Parathyroid adenoma (tissue), 2 donors: ENCODE data around the gene FBXL12.
"Not testable (repeated sequence)": the region's sequence is repeated elsewhere in the genome, so short reads cannot be mapped to it uniquely, and the experiment has no call there.

Experiments used
- H2AFZ ChIP-seq: fragments of 300-600 bp; sonication (generic); one replicate; pipeline ENCODE4 v1.7.0; 2017; ENCODE audit warnings: antibody characterized with exemption, mild to moderate bottlenecking
- H3K27ac ChIP-seq: fragments of 300-600 bp; sonication (generic); one replicate; pipeline ENCODE4 v1.7.0; 2017
- H3K27me3 ChIP-seq: fragments of 300-600 bp; sonication (generic); one replicate; pipeline ENCODE4 v1.7.0; 2017; ENCODE audit warnings: low read length; ENCODE audit not compliant: control insufficient read depth, insufficient read depth
- H3K36me3 ChIP-seq: fragments of 300-600 bp; sonication (generic); one replicate; pipeline ENCODE4 v1.7.0; 2017; ENCODE audit warnings: low read length; ENCODE audit not compliant: control insufficient read depth, insufficient read depth
- H3K4me1 ChIP-seq: fragments of 300-600 bp; sonication (generic); one replicate; pipeline ENCODE4 v1.7.0; 2017; ENCODE audit warnings: control low read depth
- H3K4me2 ChIP-seq: fragments of 300-600 bp; sonication (generic); one replicate; pipeline ENCODE4 v1.7.0; 2017; ENCODE audit warnings: low read length
- H3K4me3 ChIP-seq: fragments of 300-600 bp; sonication (generic); one replicate; pipeline ENCODE4 v1.7.0; 2017; ENCODE audit warnings: low read depth, low read length
- H3K79me2 ChIP-seq: fragments of 300-600 bp; sonication (generic); one replicate; pipeline ENCODE4 v1.7.0; 2017; ENCODE audit warnings: control low read depth
- H3K9ac ChIP-seq: fragments of 300-600 bp; sonication (generic); one replicate; pipeline ENCODE4 v1.7.0; 2017; ENCODE audit warnings: mild to moderate bottlenecking
- H3K9me3 ChIP-seq: fragments of 300-600 bp; sonication (generic); one replicate; pipeline ENCODE4 v1.7.0; 2017; ENCODE audit warnings: low read length; ENCODE audit not compliant: control insufficient read depth
- TF ChIP-seq, protein P1 (sequence below): fragments of 300-600 bp; sonication (generic); IDR thresholded peaks from one replicate; pipeline ENCODE4 v1.7.0; 2017; ENCODE audit warnings: antibody characterized with exemption, mild to moderate bottlenecking
- donor health status: primary hyperparathyroidism.

The FBXL12 gene

DNA sequence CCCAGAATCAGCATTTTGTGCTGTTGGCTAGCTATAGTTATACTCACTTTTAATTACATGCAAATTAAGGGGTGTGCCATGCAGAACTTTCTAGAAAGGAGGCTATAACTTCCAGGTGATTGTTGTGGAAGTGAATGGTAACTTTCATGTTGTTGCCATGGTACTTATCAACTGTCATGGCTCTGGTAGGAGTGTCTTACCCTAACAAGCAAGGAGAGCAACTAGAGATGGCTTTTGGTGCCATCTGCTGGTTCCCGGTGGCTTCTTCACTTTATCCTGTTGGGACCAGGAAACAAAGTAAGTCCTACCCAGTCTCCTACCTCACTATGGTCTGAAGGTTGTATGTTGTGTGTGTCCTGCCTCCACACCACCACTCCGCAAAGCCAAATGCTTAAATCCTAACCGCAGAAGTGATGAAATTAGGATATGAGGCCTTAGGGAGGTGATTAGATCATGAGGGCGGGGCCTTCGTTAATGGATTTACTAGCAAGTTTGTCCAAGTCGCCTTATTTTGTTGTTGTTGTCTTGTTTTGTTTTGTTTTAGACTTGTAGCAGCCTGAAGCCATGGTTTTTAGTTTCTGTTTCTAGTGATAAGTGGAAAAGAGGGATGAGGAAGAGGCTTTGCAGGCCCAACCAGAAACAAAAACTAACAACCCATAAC, 22.6 kb downstream of the FBXL12 start:
- Histone ChIP-seq H3K27ac (no peak overlapping the region), H3K79me2 (no peaks in the 10 kb centered on the region), H3K27me3 (no peaks in the 10 kb centered on the region), H3K4me3 (no peak overlapping the region), H3K4me2 (no peak overlapping the region), H3K36me3 (no peaks in the 10 kb centered on the region), H3K9me3 (no peaks in the 10 kb centered on the region), H3K4me1 (no peaks in the 10 kb centered on the region), H2AFZ (peak overlapping the region; percentile 33), H3K9ac (no peak overlapping the region)
- TF ChIP-seq, protein P1, sequence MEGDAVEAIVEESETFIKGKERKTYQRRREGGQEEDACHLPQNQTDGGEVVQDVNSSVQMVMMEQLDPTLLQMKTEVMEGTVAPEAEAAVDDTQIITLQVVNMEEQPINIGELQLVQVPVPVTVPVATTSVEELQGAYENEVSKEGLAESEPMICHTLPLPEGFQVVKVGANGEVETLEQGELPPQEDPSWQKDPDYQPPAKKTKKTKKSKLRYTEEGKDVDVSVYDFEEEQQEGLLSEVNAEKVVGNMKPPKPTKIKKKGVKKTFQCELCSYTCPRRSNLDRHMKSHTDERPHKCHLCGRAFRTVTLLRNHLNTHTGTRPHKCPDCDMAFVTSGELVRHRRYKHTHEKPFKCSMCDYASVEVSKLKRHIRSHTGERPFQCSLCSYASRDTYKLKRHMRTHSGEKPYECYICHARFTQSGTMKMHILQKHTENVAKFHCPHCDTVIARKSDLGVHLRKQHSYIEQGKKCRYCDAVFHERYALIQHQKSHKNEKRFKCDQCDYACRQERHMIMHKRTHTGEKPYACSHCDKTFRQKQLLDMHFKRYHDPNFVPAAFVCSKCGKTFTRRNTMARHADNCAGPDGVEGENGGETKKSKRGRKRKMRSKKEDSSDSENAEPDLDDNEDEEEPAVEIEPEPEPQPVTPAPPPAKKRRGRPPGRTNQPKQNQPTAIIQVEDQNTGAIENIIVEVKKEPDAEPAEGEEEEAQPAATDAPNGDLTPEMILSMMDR, result peak; percentile 85

DNA sequence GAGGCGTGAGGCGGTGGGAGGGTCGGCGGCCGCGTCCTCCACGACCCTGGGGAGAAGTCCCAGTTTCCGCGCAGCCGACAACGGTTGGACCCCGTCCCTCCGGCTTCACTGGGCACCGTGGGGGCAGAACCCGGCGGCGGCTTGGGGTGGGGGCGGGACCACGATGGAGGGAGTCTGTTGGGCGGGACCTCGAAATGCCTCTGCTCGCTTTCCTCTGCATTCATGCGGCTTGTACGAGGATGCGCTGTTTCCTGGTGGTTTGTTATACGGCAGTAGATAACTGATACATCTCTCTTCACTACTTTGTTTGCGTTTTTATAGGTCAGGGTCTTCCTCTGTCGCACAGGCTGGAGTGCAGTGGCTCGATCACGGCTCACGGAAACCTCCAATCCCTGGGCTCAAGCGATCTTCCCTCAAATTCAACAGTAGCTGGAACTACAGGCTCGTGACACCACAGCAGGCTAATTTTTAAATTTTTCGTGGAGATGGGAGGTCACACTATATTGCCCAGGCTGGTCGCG, 25.7 kb downstream of the FBXL12 start:
- Histone ChIP-seq H3K9me3 (no peaks in the 10 kb centered on the region), H3K27me3 (no peaks in the 10 kb centered on the region), H3K4me2 (peak overlapping the region; percentile 97), H2AFZ (peak overlapping the region; percentile 96), H3K36me3 (no peaks in the 10 kb centered on the region), H3K4me1 (no peaks in the 10 kb centered on the region), H3K27ac (peak overlapping the region; percentile 93), H3K4me3 (peak overlapping the region; percentile 86), H3K9ac (no peak overlapping the region), H3K79me2 (no peaks in the 10 kb centered on the region)
- TF ChIP-seq, protein P1, result no peak

DNA sequence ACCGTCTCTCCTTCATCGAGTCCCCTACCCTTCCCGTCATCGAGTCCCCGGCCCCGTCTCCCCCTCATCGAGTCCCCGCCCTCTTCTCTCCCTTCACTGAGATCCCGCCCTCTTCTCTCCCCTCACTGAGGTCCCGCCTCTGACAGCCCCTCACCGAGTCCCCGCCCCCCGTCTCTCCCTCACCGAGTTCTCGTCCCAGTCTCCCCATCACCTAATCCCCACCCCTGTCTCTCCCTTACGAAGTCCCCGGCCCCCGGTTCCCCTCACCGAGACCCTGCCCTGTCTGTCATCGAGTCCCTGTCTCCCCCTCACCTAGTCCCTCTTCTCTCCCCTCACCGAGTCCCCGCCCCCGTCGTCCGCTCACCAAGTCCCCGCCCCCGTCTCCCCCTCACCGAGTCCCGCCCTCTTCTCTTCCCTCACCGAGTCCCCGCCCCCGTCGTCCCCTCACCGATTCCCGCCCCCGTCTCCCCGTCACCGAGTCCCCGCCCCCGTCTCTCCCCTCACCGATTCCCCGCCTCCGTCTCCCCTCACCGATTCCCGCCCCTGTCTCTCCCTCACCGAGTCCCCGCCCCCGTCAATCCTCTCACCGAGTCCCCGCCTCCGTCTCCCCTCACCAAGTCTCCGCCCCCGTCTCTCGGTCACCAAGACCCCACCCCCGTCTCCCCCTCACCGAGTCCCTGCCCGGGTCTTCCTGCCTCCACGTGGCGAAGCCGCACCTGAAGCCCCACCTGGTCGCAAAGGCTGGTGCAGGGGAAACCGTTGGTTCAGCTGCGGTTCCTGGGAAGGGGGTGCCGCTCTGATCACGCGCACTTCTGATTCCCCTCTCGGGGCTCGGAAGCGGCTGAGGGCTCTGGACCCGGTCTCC, 26.4 kb downstream of the FBXL12 start:
- no peaks in the 10 kb centered on the region for H3K4me1 ChIP-seq
- H3K79me2 ChIP-seq, result no peaks in the 10 kb centered on the region
- H3K9me3 ChIP-seq, result no peaks in the 10 kb centered on the region
- H3K36me3 ChIP-seq, result no peaks in the 10 kb centered on the region
- peak overlapping the region; percentile 97 for H3K4me2 ChIP-seq
- TF ChIP-seq, protein P1, result no peak
- H3K4me3 ChIP-seq, result peak overlapping the region; percentile 86
- H3K27me3 ChIP-seq, result no peaks in the 10 kb centered on the region
- H3K9ac ChIP-seq, result no peak overlapping the region
- peak overlapping the region; percentile 96 for H2AFZ ChIP-seq
- H3K27ac ChIP-seq, result peak overlapping the region; percentile 93

DNA sequence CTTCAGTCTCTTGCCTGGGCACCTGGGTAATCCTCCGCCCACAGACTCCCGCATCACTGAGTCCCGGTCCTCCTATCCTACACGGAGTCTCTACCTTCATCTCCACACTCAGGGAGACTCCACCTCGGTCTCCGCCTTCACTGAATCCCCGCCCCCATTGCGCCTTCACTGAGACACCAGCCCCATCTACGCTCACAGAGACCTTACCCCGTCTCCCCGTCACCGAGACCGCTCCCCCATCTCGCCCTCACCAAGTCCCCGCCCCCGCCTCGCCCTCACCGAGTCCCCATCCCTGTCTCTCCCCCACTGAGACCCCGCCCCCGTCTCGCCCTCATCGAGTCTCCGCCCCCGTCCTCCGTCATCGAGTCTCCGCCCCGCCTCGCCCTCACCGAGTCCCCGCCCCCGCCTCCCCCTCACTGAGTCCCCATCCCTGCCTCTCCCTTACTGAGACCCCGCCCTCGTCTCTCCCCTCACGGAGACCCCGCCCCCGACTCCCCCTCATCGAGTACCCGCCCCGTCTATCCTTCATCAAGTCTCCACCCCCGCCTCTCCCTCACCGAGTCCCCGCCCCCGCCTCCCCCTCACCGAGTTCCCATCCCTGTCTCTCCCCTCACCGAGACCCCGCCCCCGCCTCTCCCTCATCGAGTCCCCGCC, 27.2 kb downstream of the FBXL12 start:
- Histone ChIP-seq H3K4me1 (no peaks in the 10 kb centered on the region), H3K27ac (peak overlapping the region; percentile 93), H3K79me2 (no peaks in the 10 kb centered on the region), H3K4me2 (peak overlapping the region; percentile 81), H3K9me3 (no peaks in the 10 kb centered on the region), H3K36me3 (no peaks in the 10 kb centered on the region), H2AFZ (peak overlapping the region; percentile 84), H3K4me3 (peak overlapping the region; percentile 86), H3K9ac (no peak overlapping the region), H3K27me3 (no peaks in the 10 kb centered on the region)
- TF ChIP-seq, protein P1, result no peak

DNA sequence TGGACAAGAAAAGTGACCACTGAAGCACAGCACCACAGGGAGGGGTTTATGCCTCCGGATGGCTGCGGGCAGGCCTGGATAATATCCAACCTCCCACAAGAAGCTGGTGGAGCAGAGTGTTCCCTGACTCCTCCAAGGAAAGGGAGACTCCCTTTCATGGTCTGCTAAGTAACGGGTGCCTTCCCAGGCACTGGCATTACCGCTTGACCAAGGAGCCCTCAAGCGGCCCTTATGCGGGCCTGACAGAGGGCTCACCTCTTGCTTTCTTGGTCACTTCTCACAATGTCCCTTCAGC, 27.9 kb downstream of the FBXL12 start:
- not testable (repeated sequence) for H3K4me1 ChIP-seq, H3K9me3 ChIP-seq, H3K36me3 ChIP-seq, H3K9ac ChIP-seq, H3K27me3 ChIP-seq, H3K79me2 ChIP-seq, H3K4me2 ChIP-seq
- H3K27ac ChIP-seq, result peak overlapping the region; percentile 46
- peak overlapping the region; percentile 40 for H2AFZ ChIP-seq
- peak overlapping the region; percentile 27 for H3K4me3 ChIP-seq

DNA sequence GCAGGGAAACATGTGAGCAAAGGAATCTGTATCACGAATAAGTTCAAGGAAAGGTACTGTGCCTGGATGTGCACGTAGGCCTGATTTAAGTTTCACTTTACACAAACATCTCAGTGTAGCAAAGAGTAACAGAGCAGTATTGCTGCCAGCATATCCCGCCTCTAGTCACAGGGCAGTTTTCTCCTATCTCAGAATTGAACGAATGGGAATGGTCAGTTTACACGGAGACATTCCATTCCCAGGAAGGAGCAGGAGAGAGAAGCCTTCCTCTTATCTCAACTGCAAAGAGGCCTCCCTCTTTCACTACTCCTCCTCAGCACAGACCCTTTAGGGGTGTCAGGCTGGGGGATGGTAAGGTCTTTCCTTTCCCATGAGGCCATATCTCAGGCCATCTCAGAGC, 29.3 kb downstream of the FBXL12 start:
- H3K36me3 ChIP-seq, H3K9ac ChIP-seq, H3K27me3 ChIP-seq, H3K4me2 ChIP-seq, H3K9me3 ChIP-seq, H3K4me1 ChIP-seq, H3K4me3 ChIP-seq, H3K79me2 ChIP-seq: not testable (repeated sequence)
- Histone ChIP-seq H2AFZ (peak overlapping the region; percentile 1), H3K27ac (peak overlapping the region; percentile 12)
